ENCODE measurements around the gene FANCL. TPM values are rescaled to one million over a fixed set of nuclear protein-coding genes. Genes with fewer than 3 reads are reported as not detected.
"Not testable (repeated sequence)": the region's sequence is repeated elsewhere in the genome, so short reads cannot be mapped to it uniquely, and the experiment has no call there.

Gene FANCL
- total RNA-seq, 2 donors from 2014 or later, result 23.7 to 36.4 TPM

GRCh38 chr2:58180635-58181034 is 60.5 kb downstream of the FANCL start:
- H3K9me3 ChIP-seq, result no peaks in the 10 kb centered on the region
- no peak overlapping the region for H3K4me3 ChIP-seq
- no peaks in the 10 kb centered on the region for H3K27me3 ChIP-seq (replicated peaks; ENCODE audit: insufficient read depth)
- H3K36me3 ChIP-seq, result no peaks in the 10 kb centered on the region
- intact Hi-C loops (cut with DNase I), result no loop called here
- H3K27ac ChIP-seq, result no peak overlapping the region
- no peak for DNase-seq (ENCODE audit: low spot score)
- no peaks in the 10 kb centered on the region for H3K4me1 ChIP-seq (replicated peaks)
- no peak for TF ChIP-seq POLR2A (IDR thresholded peaks at IDR 0.05)
- TF ChIP-seq POLR2AphosphoS5 (IDR thresholded peaks at IDR 0.05), result no peak
- TF ChIP-seq CTCF (IDR thresholded peaks at IDR 0.05), result no peak
- 97% methylated on average over 5 of the region's 5 CpGs for WGBS

DNA sequence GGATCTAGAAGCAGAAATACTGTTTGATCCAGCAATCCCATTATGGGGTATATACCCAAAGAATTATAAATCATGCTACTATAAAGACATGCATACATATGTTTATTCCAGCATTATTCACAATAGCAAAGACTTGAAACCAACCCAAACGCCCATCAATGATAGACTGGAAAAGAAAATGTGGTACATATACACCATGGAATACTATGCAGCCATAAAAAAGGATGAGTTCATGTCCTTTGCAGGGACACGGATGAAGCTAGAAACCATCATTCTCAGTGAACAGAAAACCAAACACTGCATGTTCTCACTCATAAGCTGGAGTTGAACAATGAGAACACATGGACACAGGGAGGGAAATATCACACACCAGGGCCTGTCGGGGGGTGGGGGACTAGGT is 61.0 kb downstream of the FANCL start:
- intact Hi-C loops (cut with DNase I), result not testable (repeated sequence)

DNA sequence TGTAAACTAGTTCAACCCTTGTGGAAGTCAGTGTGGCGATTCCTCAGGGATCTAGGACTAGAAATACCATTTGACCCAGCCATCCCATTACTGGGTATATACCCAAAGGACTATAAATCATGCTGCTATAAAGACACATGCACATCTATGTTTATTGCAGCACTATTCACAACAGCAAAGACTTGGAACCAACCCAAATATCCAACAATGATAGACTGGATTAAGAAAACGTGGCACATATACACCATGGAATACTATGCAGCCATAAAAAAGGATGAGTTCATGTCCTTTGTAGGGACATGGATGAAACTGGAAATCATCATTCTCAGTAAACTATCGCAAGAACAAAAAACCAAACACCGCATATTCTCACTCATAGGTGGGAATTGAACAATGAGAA is 63.9 kb downstream of the FANCL start:
- H3K4me1 ChIP-seq (replicated peaks); intact Hi-C loops (cut with DNase I); DNase-seq (ENCODE audit: low spot score); H3K27ac ChIP-seq; H3K9me3 ChIP-seq; H3K27me3 ChIP-seq (replicated peaks; ENCODE audit: insufficient read depth); H3K4me3 ChIP-seq; H3K36me3 ChIP-seq: not testable (repeated sequence)
- 87% methylated on average over 4 of the region's 4 CpGs for WGBS

More for the DNA sequence above, 61.0 kb downstream of the FANCL start:
- H3K27me3 ChIP-seq (replicated peaks; ENCODE audit: insufficient read depth); DNase-seq (ENCODE audit: low spot score); H3K4me3 ChIP-seq; H3K9me3 ChIP-seq; H3K36me3 ChIP-seq; H3K4me1 ChIP-seq (replicated peaks); H3K27ac ChIP-seq: not testable (repeated sequence)
- 98% methylated on average over 3 of the region's 3 CpGs for WGBS

DNA sequence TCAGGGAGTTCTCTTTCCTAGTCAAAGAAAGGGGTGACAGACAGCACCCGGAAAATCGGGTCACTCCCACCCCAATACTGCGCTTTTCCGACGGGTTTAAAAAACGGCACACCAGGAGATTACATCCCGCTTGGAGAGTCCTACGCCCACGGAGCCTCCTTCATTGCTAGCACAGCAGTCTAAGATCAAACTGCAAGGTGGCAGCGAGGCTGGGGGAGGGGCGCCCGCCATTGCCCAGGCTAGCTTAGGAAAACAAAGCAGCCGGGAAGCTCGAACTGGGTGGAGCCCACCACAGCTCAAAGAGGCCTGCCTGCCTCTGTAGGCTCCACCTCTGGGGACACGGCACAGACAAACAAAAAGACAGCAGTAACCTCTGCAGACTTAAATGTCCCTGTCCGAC is 69.3 kb downstream of the FANCL start:
- H3K27ac ChIP-seq; H3K36me3 ChIP-seq; H3K27me3 ChIP-seq (replicated peaks; ENCODE audit: insufficient read depth); H3K4me3 ChIP-seq; DNase-seq (ENCODE audit: low spot score); H3K4me1 ChIP-seq (replicated peaks); H3K9me3 ChIP-seq; intact Hi-C loops (cut with DNase I): not testable (repeated sequence)
- 93% methylated on average over 16 of the region's 16 CpGs for WGBS

DNA sequence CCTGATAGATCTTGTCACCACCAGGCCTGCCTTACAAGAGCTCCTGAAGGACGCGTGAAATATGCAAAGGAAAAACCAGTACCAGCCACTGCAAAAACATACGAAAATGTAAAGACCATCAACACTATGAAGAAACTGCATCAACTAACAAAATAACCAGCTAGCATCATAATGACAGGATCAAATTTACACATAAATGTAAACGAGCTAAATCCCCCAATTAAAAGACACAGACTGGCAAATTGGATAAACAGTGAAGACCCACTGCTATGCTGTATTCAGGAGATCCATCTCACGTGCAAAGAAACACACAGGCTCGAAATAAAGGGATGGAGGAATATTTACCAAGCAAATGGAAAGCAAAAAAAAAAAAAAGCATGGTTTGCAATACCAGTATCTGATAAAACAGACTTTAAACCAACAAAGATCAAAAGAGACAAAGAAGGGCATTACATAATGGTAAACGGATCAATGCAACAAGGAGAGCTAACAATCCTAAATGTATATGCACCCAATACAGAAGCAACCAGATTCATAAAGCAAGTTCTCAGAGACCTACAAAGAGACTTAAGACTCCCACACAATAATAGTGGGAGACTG is 70.7 kb downstream of the FANCL start:
- H3K27me3 ChIP-seq (replicated peaks; ENCODE audit: insufficient read depth); intact Hi-C loops (cut with DNase I); H3K9me3 ChIP-seq; DNase-seq (ENCODE audit: low spot score); H3K4me3 ChIP-seq; H3K4me1 ChIP-seq (replicated peaks); H3K27ac ChIP-seq; H3K36me3 ChIP-seq: not testable (repeated sequence)
- WGBS, result 90% methylated on average over 7 of the region's 7 CpGs

DNA sequence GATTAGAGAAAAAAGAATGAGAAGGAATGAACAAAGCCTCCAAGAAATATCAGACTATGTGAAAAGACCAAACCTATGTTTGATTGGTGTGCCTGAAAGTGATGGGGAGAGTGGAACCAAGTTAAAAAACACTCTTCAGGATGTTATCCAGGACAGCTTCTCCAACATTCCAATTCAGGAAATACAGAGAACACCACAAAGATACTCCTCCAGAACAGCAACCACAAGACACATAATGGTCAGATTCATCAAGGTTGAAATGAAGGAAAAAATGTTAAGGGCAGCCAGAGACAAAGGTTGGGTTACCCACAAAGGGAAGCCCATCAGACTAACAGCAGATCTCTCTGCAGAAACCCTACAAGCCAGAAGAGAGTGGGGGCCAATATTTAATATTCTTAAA is 71.3 kb downstream of the FANCL start:
- H3K4me3 ChIP-seq; intact Hi-C loops (cut with DNase I); DNase-seq (ENCODE audit: low spot score): not testable (repeated sequence)

DNA sequence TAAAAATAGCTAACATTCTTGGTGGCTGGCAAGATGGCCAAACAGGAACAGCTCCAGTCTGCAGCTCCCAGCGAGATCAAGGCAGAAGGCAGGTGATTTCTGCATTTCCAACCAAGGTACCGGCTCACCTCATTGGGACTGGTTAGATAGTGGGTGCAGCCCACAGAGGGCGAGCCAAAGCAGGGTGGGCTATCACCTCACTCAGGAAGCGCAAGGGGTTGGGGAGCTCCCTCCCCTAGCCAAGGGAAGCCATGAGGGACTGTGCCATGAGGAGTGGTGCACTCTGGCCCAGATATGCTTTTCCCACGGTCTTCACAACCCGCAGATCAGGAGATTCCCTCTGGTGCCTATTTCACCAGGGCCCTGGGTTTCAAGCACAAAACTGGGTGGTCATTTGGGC is 73.0 kb downstream of the FANCL start:
- DNase-seq (ENCODE audit: low spot score); H3K36me3 ChIP-seq; intact Hi-C loops (cut with DNase I): not testable (repeated sequence)

More for the DNA sequence above, 71.3 kb downstream of the FANCL start:
- not testable (repeated sequence) for H3K9me3 ChIP-seq; H3K27ac ChIP-seq; H3K4me1 ChIP-seq (replicated peaks); H3K36me3 ChIP-seq; H3K27me3 ChIP-seq (replicated peaks; ENCODE audit: insufficient read depth)

GRCh38 chr2:58163913-58164312 is 77.2 kb downstream of the FANCL start:
- TF ChIP-seq POLR2A (IDR thresholded peaks at IDR 0.05), result no peak
- no peak for TF ChIP-seq CTCF (IDR thresholded peaks at IDR 0.05)
- TF ChIP-seq POLR2AphosphoS5 (IDR thresholded peaks at IDR 0.05), result no peak
- 85% methylated on average over 3 of the region's 3 CpGs for WGBS
- Histone ChIP-seq H3K9me3 (no peaks in the 10 kb centered on the region), H3K27me3 (replicated peaks; ENCODE audit: insufficient read depth) (no peaks in the 10 kb centered on the region), H3K36me3 (no peaks in the 10 kb centered on the region), H3K4me3 (no peak overlapping the region), H3K4me1 (replicated peaks) (no peaks in the 10 kb centered on the region), H3K27ac (no peak overlapping the region)
- DNase-seq (ENCODE audit: low spot score), result no peak
- intact Hi-C loops (cut with DNase I), result no loop called here

More for the DNA sequence above, 73.0 kb downstream of the FANCL start:
- WGBS, result 98% methylated on average over 6 of the region's 6 CpGs
- H3K27me3 ChIP-seq (replicated peaks; ENCODE audit: insufficient read depth); H3K4me1 ChIP-seq (replicated peaks); H3K4me3 ChIP-seq; H3K27ac ChIP-seq; H3K9me3 ChIP-seq: not testable (repeated sequence)
